ENCODE measurements around the gene HTT-AS.

Gene HTT-AS

GRCh38 chr4:3065551-3065950, 8.8 kb downstream of the HTT-AS start:
- no peaks in the 10 kb centered on the region for H3K9me2 ChIP-seq (replicated peaks; ENCODE audit: insufficient read depth, low read length)
- H3K4me1 ChIP-seq (ENCODE audit: low read length): no peaks in the 10 kb centered on the region
- H3K79me2 ChIP-seq (ENCODE audit: low read length): no peaks in the 10 kb centered on the region
- H3F3A ChIP-seq (ENCODE audit: insufficient read depth, low read length): no peaks in the 10 kb centered on the region
- H4K20me1 ChIP-seq (ENCODE audit: insufficient read depth, low read length): no peaks in the 10 kb centered on the region
- no peak overlapping the region for H3K27ac ChIP-seq (ENCODE audit: low read length)
- TF ChIP-seq CTCF (IDR thresholded peaks at IDR 0.05; ENCODE audit: low read length) (no peak), EZH2phosphoT487 (IDR thresholded peaks at IDR 0.05; ENCODE audit: low read length) (no peak), EZH2 (optimal IDR thresholded peaks at IDR 0.05; ENCODE audit: low read depth, low read length) (no peak)
- H3K36me3 ChIP-seq (replicated peaks; ENCODE audit: insufficient read depth, low read length): no peaks in the 10 kb centered on the region
- no peak overlapping the region for H2AFZ ChIP-seq (ENCODE audit: low read length)
- H3K27me3 ChIP-seq (replicated peaks; ENCODE audit: insufficient read depth, low read length): peaks cover 48% of the 10 kb centered on the region
- H3K9ac ChIP-seq (ENCODE audit: low read length): no peak overlapping the region
- H3K9me3 ChIP-seq (replicated peaks; ENCODE audit: insufficient read depth, low read length): no peaks in the 10 kb centered on the region
- DNase-seq: no peak
- no peak overlapping the region for H3K4me3 ChIP-seq (ENCODE audit: low read length)
- no peak overlapping the region for H3K4me2 ChIP-seq (ENCODE audit: low read depth, low read length)

- TF ChIP-seq CTCF (IDR thresholded peaks at IDR 0.05; ENCODE audit: low read length): no peak
- no peak for TF ChIP-seq EZH2phosphoT487 (IDR thresholded peaks at IDR 0.05; ENCODE audit: low read length)
- TF ChIP-seq EZH2 (optimal IDR thresholded peaks at IDR 0.05; ENCODE audit: low read depth, low read length): no peak
- peaks cover 50% of the 10 kb centered on the region for H3K27me3 ChIP-seq (replicated peaks; ENCODE audit: insufficient read depth, low read length)
Measured at GRCh38 chr4:3062471-3062870, 11.9 kb downstream of the HTT-AS start.

GRCh38 chr4:3060946-3061345, 13.4 kb downstream of the HTT-AS start:
- DNase-seq: no peak
- Histone ChIP-seq H3K4me2 (ENCODE audit: low read depth, low read length) (no peak overlapping the region), H3K27ac (ENCODE audit: low read length) (no peak overlapping the region), H2AFZ (ENCODE audit: low read length) (no peak overlapping the region), H3K9me2 (replicated peaks; ENCODE audit: insufficient read depth, low read length) (no peaks in the 10 kb centered on the region), H3K36me3 (replicated peaks; ENCODE audit: insufficient read depth, low read length) (no peaks in the 10 kb centered on the region), H3K79me2 (ENCODE audit: low read length) (no peaks in the 10 kb centered on the region), H3K27me3 (replicated peaks; ENCODE audit: insufficient read depth, low read length) (peaks cover 49% of the 10 kb centered on the region), H3K4me3 (ENCODE audit: low read length) (no peak overlapping the region), H3K9me3 (replicated peaks; ENCODE audit: insufficient read depth, low read length) (no peaks in the 10 kb centered on the region), H3F3A (ENCODE audit: insufficient read depth, low read length) (no peaks in the 10 kb centered on the region), H3K9ac (ENCODE audit: low read length) (no peak overlapping the region), H3K4me1 (ENCODE audit: low read length) (no peaks in the 10 kb centered on the region), H4K20me1 (ENCODE audit: insufficient read depth, low read length) (no peaks in the 10 kb centered on the region)
- TF ChIP-seq EZH2 (optimal IDR thresholded peaks at IDR 0.05; ENCODE audit: low read depth, low read length) (no peak), EZH2phosphoT487 (IDR thresholded peaks at IDR 0.05; ENCODE audit: low read length) (no peak), CTCF (IDR thresholded peaks at IDR 0.05; ENCODE audit: low read length) (no peak)

More at GRCh38 chr4:3062471-3062870, 11.9 kb downstream of the HTT-AS start:
- no peak overlapping the region for H2AFZ ChIP-seq (ENCODE audit: low read length)
- H3K9me2 ChIP-seq (replicated peaks; ENCODE audit: insufficient read depth, low read length): no peaks in the 10 kb centered on the region
- no peak overlapping the region for H3K9ac ChIP-seq (ENCODE audit: low read length)
- no peak overlapping the region for H3K27ac ChIP-seq (ENCODE audit: low read length)
- H3K36me3 ChIP-seq (replicated peaks; ENCODE audit: insufficient read depth, low read length): no peaks in the 10 kb centered on the region
- H3K4me2 ChIP-seq (ENCODE audit: low read depth, low read length): no peak overlapping the region
- no peaks in the 10 kb centered on the region for H3F3A ChIP-seq (ENCODE audit: insufficient read depth, low read length)
- H3K4me3 ChIP-seq (ENCODE audit: low read length): no peak overlapping the region
- DNase-seq: peak; percentile 50
- H3K4me1 ChIP-seq (ENCODE audit: low read length): no peaks in the 10 kb centered on the region
- H4K20me1 ChIP-seq (ENCODE audit: insufficient read depth, low read length): no peaks in the 10 kb centered on the region
- no peaks in the 10 kb centered on the region for H3K79me2 ChIP-seq (ENCODE audit: low read length)
- H3K9me3 ChIP-seq (replicated peaks; ENCODE audit: insufficient read depth, low read length): no peaks in the 10 kb centered on the region

Data from MM.1S (cell line).